Urinary bladder (tissue), 4 donors: ENCODE measurements around the gene SLC4A3. TPM values are rescaled to one million over a fixed set of nuclear protein-coding genes. Genes with fewer than 3 reads are reported as not detected.

Source experiments
- DNase-seq: peaks from one replicate; pipeline ENCODE4 v3.0.0-alpha.2; 2015; ENCODE audit errors: extremely low spot score
- H3K27ac ChIP-seq: one replicate; pipeline ENCODE4 v1.5.1; 2013; ENCODE audit warnings: low read depth, mild to moderate bottlenecking, moderate library complexity
- H3K36me3 ChIP-seq: one replicate; pipeline ENCODE4 v1.6.1; 2013; ENCODE audit warnings: mild to moderate bottlenecking, moderate library complexity; ENCODE audit not compliant: insufficient read depth
- H3K4me1 ChIP-seq: one replicate; pipeline ENCODE4 v1.6.1; 2013; ENCODE audit warnings: mild to moderate bottlenecking, moderate library complexity; ENCODE audit not compliant: insufficient read depth
- H3K4me3 ChIP-seq: one replicate; pipeline ENCODE4 v1.5.1; 2013; ENCODE audit warnings: low read depth, low read length
- WGBS: extraction: QIAGEN DNeasy Blood & Tissue Kit; methylation state at CpG from one replicate; pipeline ENCODE4 v1.1.7; 2013; 5-methylcytosine and 5-hydroxymethylcytosine counted together
- polyA plus RNA-seq: library from polyadenylated mRNA; stranded (reverse); fragments of 200-250 nt; gene quantifications from one replicate; pipeline ENCODE4 v1.2.3, GENCODE V29; 2013
- total RNA-seq: library from RNA; depleted of rRNA; stranded (reverse); fragments of >200 nt; gene quantifications from one replicate; pipeline ENCODE4 v1.2.3, GENCODE V29; 2014
- donor health status: healthy with polysubstance abuse.
- donor health status: healthy.

SLC4A3 gene
- total and polyA plus RNA-seq, 2 donors: 1.3 to 2.6 TPM

DNA sequence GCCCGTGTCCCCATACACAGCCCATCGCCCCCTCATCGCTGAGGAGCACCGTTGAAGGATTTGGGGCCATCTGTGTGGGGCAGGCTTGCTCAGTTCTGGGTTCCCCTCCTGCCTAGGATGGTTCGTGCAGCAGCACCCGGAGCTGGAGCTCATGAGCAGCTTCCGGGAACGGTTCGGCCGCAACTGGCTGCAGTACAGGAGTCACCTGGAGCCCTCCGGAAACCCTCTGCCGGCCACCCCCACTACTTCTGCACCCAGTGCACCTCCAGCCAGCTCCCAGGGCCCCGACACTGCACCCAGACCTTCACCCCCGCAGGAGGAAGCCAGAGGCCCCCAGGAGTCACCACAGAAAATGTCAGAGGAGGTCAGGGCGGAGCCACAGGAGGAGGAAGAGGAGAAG, 19.5 kb upstream of the SLC4A3 start:
- no peak overlapping the region for H3K27ac ChIP-seq
- no peak overlapping the region for H3K4me3 ChIP-seq
- H3K36me3 ChIP-seq: peaks cover 6% of the 10 kb centered on the region
- 92% methylated on average over 15 of the region's 15 CpGs for WGBS
- no peak for DNase-seq
- no peaks in the 10 kb centered on the region for H3K4me1 ChIP-seq

DNA sequence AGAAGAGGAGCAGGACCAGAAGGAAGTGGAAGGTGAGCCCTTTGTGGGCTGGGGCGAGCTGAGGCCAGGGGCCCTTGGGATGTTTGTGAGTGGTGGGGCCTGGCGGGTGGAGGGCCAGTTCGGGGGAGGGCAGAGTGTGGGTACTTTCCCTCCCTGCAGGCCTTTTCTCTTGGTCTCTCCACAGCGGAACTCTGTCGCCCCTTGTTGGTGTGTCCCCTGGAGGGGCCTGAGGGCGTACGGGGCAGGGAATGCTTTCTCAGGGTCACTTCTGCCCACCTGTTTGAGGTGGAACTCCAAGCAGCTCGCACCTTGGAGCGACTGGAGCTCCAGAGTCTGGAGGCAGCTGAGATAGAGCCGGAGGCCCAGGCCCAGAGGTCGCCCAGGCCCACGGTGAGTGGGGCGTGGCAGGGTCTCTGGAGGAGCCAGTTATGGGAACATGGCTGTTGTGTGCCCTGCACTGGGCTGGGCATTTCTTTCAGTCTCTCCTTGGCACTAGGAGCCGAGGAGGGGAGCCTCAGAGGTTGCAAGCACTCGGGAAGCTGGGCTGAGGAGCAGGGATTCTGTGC, 18.9 kb upstream of the SLC4A3 start:
- WGBS: 94% methylated on average over 15 of the region's 15 CpGs
- Histone ChIP-seq H3K36me3 (peaks cover 6% of the 10 kb centered on the region), H3K4me1 (no peaks in the 10 kb centered on the region), H3K4me3 (no peak overlapping the region), H3K27ac (no peak overlapping the region)
- no peak for DNase-seq

DNA sequence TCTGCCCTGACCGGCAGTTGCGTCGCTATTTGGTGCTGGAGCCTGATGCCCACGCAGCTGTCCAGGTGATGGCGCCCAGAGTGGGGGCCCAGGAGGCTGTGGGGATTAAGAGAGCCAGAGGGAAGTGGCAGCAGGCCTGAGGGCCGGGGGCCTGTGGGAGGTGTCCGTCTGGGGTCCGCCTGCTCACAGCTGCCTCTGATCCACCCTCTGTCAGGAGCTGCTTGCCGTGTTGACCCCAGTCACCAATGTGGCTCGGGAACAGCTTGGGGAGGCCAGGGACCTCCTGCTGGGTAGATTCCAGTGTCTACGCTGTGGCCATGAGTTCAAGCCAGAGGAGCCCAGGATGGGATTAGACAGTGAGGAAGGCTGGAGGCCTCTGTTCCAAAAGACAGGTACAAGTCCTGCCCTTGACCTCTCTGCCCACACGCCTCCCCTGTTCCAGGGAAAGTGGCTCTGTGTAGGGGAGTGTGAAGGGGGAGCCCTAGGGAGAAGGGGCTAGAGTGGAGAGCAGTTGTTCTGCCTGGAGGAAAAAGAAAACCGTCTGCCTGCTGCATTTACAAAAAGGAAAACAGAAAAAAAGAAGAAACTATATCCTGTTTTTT, 18.2 kb upstream of the SLC4A3 start:
- Histone ChIP-seq H3K27ac (no peak overlapping the region), H3K4me1 (no peaks in the 10 kb centered on the region), H3K36me3 (peaks cover 6% of the 10 kb centered on the region), H3K4me3 (no peak overlapping the region)
- no peak for DNase-seq
- 80% methylated on average over 13 of the region's 13 CpGs for WGBS

DNA sequence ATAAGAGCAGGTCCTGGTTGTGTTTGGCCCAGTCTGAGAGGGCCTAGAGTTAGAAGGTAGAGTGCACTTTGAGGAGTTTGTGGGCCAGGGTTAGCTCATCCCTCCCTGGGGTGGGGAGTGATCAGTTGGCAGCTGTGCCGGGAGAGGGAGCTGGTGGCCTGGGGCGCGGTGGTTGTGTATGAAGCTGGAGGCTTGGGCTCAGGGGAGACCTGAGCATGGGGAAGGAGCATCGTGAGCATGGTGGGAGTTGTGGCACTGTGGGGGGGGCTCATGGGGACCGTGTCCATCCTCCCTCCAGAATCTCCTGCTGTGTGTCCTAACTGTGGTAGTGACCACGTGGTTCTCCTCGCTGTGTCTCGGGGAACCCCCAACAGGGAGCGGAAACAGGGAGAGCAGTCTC, 16.1 kb upstream of the SLC4A3 start:
- DNase-seq: no peak

DNA sequence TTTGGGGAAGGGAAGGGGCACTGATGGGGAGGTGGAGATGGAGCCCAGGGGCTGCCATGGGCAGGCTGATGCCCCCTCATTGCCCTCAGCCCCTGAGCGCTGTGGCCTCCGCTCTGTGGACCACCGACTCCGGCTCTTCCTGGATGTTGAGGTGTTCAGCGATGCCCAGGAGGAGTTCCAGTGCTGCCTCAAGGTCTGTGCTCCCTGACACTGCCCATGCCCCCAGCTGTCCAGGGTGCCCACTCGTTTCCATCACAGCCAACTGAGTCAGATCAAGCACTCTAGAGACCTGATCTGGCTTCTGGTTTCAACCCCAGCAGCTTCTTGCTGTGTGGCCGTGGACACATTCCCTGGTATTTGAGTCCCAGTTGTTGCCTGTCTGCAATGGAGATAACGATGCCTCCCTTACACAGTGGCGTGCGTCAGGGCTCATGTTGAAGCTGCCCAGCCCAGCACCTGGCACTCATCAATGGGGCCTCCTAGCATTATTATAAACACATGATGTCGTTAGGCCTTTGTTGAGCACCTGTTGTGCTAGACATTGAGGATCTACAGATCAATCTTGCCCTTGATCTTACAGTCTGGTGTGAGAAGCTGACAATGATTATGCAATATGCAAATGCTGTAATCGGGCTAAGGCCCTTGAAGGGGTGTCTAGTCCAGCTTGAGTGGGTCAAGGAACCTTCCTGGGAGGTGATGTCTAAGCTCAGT, 15.4 kb upstream of the SLC4A3 start:
- Histone ChIP-seq H3K27ac (no peak overlapping the region), H3K36me3 (peaks cover 3% of the 10 kb centered on the region), H3K4me1 (no peaks in the 10 kb centered on the region), H3K4me3 (no peak overlapping the region)
- 83% methylated on average over 12 of the region's 12 CpGs for WGBS
- DNase-seq: no peak

More for the DNA sequence above, 16.1 kb upstream of the SLC4A3 start:
- no peak overlapping the region for H3K4me3 ChIP-seq
- 97% methylated on average over 9 of the region's 9 CpGs for WGBS
- H3K27ac ChIP-seq: no peak overlapping the region
- H3K36me3 ChIP-seq: peaks cover 6% of the 10 kb centered on the region
- no peaks in the 10 kb centered on the region for H3K4me1 ChIP-seq

DNA sequence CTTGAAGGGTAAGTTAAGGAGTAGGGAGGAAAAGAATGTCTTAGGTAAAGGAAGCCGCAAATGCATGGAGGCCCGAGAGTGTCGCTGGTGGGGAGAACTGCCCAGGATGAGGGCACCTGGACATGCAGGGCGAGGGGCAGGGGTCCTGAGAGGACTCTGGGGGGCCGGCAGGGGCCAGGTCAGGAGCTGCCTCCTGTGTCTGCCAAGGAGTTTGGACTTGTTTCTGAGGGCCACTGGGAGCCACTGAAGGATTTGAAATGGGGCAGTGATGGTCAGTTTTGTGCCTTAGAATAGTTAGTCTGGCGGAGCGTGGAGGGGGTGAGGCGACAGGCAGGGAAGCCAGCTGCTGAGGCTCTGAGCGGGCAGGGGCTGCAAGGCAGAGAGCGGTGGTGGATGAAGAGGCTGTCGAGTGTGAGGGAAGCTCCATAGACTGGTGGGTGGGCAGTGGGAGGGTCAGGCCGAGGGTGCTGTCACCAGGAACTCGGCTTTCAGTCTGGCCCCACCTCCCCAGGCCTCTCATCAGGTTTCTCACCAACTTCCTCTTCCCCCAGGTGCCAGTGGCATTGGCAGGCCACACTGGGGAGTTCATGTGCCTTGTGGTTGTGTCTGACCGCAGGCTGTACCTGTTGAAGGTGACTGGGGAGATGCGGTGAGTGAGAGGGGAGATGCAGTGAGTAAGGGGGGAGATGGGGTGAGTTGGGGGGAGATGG, 14.7 kb upstream of the SLC4A3 start:
- H3K4me3 ChIP-seq: no peak overlapping the region
- DNase-seq: no peak
- WGBS: 86% methylated on average over 15 of the region's 15 CpGs
- H3K36me3 ChIP-seq: peaks cover 3% of the 10 kb centered on the region
- no peaks in the 10 kb centered on the region for H3K4me1 ChIP-seq
- H3K27ac ChIP-seq: no peak overlapping the region

DNA sequence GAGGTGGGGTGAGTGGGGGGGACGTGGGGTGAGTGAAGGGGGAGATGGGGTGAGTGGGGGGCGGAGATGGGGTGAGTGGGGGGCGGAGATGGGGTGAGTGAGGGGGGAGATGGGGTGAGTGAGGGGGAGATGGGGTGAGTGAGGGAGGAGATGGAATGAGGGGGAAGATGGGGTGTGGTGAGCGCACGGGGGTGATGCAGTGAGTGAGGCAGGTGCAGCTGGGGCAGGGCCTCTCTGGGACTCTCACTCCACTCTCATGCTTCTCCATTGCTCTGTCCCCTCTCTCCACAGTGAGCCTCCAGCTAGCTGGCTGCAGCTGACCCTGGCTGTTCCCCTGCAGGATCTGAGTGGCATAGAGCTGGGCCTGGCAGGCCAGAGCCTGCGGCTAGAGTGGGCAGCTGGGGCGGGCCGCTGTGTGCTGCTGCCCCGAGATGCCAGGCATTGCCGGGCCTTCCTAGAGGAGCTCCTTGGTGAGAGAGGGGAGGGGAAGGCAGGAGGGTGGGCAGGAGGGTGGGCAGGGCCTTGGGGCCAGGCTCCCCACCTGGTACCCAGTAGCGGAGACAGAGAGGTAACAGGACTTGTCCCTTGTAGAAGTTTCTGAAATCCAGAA, 13.9 kb upstream of the SLC4A3 start:
- H3K36me3 ChIP-seq: peaks cover 3% of the 10 kb centered on the region
- DNase-seq: no peak

DNA sequence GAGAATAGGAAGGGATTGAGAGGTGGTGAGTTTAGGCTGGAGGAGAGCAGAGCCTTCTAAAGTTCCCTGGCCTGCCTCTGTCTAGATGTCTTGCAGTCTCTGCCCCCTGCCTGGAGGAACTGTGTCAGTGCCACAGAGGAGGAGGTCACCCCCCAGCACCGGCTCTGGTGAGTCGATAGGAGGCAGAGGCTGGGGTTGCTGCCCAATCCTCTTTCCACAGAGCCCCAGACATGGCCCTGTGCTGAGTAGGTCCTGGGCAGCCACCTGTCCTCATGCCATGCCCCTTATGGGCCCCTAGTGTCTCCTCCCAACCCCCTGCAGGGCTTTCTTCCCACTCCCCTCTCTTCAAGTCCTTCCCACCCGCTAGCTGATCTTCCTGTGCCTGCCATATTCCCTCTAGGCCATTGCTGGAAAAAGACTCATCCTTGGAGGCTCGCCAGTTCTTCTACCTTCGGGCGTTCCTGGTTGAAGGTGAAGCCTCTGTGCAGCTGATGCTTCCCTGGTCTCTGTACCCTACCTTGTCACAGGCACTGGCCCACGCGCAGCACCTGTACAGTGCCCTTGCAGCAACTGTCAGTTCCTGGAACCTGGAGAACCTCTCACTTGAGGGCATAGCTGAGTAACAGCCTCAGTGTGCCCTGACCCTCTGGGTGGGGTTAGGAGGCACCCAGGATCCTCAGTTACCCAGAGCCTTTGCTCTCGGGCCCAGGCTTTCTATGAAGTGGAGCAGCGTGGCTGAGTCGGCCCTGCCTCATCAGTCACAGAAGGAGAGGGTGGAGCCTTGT, 13.2 kb upstream of the SLC4A3 start:
- DNase-seq: no peak
- H3K36me3 ChIP-seq: peaks cover 3% of the 10 kb centered on the region
- 95% methylated on average over 11 of the region's 11 CpGs for WGBS
- H3K4me1 ChIP-seq: no peaks in the 10 kb centered on the region
- no peak overlapping the region for H3K27ac ChIP-seq
- H3K4me3 ChIP-seq: no peak overlapping the region

More for the DNA sequence above, 13.9 kb upstream of the SLC4A3 start:
- Histone ChIP-seq H3K27ac (no peak overlapping the region), H3K4me3 (no peak overlapping the region), H3K4me1 (no peaks in the 10 kb centered on the region)
- WGBS: 88% methylated on average over 11 of the region's 11 CpGs

DNA sequence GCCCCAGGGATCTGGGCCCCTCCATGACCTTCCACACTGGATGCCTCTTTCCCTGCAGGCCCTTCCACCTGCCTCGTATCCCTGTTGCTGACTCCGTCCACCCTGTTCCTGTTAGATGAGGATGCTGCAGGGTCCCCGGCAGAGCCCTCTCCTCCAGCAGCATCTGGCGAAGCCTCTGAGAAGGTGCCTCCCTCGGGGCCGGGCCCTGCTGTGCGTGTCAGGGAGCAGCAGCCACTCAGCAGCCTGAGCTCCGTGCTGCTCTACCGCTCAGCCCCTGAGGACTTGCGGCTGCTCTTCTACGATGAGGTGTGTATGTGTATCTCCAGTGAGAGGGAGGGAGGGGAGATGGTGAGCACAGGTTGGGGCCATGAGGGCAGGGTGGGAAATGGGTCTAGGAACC, 12.4 kb upstream of the SLC4A3 start:
- Histone ChIP-seq H3K4me1 (no peaks in the 10 kb centered on the region), H3K36me3 (peaks cover 3% of the 10 kb centered on the region), H3K4me3 (no peak overlapping the region), H3K27ac (no peak overlapping the region)
- 91% methylated on average over 11 of the region's 11 CpGs for WGBS
- DNase-seq: no peak

DNA sequence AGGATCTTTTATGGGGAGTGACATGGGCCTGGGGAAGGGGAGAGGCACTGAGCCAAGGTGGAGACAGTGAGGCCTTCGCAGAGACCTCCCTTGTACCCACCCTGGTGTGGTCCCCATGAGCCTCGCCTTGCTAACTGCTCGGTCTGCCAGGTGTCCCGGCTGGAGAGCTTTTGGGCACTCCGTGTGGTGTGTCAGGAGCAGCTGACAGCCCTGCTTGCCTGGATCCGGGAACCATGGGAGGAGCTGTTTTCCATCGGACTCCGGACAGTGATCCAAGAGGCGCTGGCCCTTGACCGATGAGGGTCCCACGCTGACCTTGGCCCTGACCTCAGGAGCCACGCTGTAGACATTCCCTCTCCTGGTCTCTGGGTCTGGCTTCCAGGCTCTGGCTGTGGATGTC, 11.5 kb upstream of the SLC4A3 start:
- no peak for DNase-seq
- H3K4me1 ChIP-seq: no peaks in the 10 kb centered on the region

DNA sequence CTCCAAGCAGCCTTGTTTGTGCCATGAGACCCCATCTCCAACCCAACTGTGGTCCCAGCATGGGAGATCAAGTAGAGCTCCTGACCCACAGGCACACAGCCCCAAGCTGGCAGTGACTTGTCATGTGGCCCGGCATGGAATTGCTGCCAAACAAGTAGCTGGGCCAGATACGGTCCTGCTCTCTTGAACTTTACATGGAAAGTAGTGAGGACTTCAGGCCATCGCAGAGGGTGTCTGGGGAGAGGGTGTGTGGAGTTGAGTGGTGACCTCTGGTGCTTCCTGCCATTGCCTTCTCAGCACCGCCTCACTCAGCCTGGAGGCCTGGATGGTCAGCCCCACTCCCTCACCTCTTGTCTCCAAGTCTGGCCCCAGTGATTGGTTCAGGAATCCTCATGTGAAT, 10.9 kb upstream of the SLC4A3 start:
- Histone ChIP-seq H3K4me1 (no peaks in the 10 kb centered on the region), H3K27ac (no peak overlapping the region), H3K36me3 (peaks cover 3% of the 10 kb centered on the region), H3K4me3 (no peak overlapping the region)
- DNase-seq: no peak
- 86% methylated on average over 4 of the region's 4 CpGs for whole genome bisulfite sequencing

More for the DNA sequence above, 11.5 kb upstream of the SLC4A3 start:
- 87% methylated on average over 12 of the region's 12 CpGs for WGBS
- peaks cover 3% of the 10 kb centered on the region for H3K36me3 ChIP-seq
- no peak overlapping the region for H3K4me3 ChIP-seq
- H3K27ac ChIP-seq: no peak overlapping the region

DNA sequence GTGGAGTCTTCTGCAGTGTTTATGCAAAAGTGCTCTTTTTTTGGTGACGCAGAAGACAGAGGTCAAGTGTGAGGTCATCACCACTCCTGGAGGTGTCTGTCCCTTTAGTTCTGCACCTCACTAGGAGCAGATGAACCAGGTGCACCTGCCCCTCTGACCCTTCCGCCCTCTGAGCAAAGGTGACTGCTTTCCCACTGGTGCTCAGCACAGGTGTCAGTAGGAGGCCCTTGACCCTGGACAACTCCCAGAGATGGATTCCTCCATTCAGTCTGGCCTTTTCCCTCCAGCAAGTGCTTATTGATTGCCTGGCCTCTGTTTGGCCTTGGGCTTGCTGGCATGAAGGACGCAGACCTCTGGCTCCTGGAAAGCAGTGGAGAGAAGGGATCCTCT, 8.7 kb upstream of the SLC4A3 start:
- 92% methylated on average over 3 of the region's 3 CpGs for WGBS
- H3K36me3 ChIP-seq: peaks cover 3% of the 10 kb centered on the region
- DNase-seq: no peak
- no peak overlapping the region for H3K4me3 ChIP-seq
- no peak overlapping the region for H3K27ac ChIP-seq
- H3K4me1 ChIP-seq: no peaks in the 10 kb centered on the region

DNA sequence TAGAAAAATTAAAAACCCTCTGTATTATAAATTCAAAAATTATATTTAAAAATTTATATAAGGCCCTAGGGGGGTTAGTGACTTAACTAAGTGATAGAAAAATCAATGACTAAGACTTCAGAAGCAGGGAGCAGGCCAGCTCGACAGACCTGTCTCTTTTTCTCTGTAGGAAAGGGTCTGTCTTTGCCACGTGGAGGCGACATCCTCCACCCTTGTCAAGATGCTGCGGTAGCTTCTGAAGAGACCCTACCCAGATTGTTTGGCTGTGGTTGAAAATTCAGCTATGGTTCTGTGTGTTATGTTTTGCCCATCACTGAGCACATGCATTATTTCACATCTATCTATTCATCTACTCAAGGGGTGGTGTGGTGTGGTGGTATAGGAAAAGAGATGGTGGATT, 8.2 kb upstream of the SLC4A3 start:
- 58% methylated on average over 4 of the region's 4 CpGs for WGBS
- no peak overlapping the region for H3K4me3 ChIP-seq
- no peaks in the 10 kb centered on the region for H3K4me1 ChIP-seq
- H3K36me3 ChIP-seq: peaks cover 3% of the 10 kb centered on the region
- DNase-seq: no peak
- no peak overlapping the region for H3K27ac ChIP-seq
